ENCODE measurements around the gene FERD3L.

- TF ChIP-seq CTCF (IDR thresholded peaks at IDR 0.05): peak in 2 of 5 experiments; percentile 10 to 19
- no peak for TF ChIP-seq EP300 (IDR thresholded peaks at IDR 0.05; ENCODE audit: low read depth)
Measured at GRCh38 chr7:19121977-19122588, 23.1 kb downstream of the FERD3L start.
